OCI-LY1 (cell line): ENCODE results near the gene CSNK1A1.

Experiments used
- EZH2 ChIP-seq: fragments of 200-600 bp; sonication (generic), shearing (Covaris generic); IDR thresholded peaks from 2 replicates; pipeline ENCODE4 v1.8.0; 2017; ENCODE audit warnings: borderline replicate concordance, mixed run types, mild to moderate bottlenecking, antibody characterized with exemption, low read length, moderate library complexity, mixed read lengths
- TF ChIP-seq, protein P1 (sequence below): fragments of 200-600 bp; sonication (generic), shearing (Covaris generic); IDR thresholded peaks from 2 replicates; pipeline ENCODE4 v1.5.1; 2017; ENCODE audit warnings: mild to moderate bottlenecking, antibody characterized with exemption, low read length, moderate library complexity, mixed read lengths

DNA sequence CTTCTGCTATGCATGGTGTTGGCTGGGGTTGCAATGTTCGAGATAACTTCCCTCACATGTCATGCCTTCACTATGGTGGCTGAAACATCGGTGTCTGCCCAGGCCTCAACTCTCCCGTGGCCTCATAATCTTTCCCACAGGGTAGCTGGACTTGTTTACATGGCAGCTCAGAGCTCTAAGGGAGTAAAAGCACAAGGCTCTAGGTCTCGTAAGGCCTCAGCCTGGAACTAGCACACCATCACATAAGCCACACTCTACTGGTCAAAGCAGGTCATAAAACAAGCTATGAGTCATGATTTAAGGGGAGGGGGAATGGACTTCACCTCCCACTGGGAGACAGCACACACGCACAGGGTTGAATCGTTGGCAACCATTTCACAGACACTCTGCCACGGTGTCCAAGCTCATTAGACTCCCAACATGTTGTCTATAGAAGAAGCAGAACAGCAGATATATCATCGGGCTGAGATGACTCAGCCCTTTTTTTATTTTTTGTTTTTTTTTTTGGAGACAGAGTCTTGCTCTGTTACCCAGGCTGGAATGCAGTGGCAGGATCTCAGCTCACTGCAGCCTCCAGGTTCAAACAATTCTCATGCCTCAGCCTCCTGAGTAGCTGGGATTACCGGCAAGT, 105.4 kb downstream of the CSNK1A1 start:
- TF ChIP-seq, protein P1, sequence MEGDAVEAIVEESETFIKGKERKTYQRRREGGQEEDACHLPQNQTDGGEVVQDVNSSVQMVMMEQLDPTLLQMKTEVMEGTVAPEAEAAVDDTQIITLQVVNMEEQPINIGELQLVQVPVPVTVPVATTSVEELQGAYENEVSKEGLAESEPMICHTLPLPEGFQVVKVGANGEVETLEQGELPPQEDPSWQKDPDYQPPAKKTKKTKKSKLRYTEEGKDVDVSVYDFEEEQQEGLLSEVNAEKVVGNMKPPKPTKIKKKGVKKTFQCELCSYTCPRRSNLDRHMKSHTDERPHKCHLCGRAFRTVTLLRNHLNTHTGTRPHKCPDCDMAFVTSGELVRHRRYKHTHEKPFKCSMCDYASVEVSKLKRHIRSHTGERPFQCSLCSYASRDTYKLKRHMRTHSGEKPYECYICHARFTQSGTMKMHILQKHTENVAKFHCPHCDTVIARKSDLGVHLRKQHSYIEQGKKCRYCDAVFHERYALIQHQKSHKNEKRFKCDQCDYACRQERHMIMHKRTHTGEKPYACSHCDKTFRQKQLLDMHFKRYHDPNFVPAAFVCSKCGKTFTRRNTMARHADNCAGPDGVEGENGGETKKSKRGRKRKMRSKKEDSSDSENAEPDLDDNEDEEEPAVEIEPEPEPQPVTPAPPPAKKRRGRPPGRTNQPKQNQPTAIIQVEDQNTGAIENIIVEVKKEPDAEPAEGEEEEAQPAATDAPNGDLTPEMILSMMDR, result no peak
- no peak for TF ChIP-seq EZH2
